Measurements from ENCODE around the gene OFD1. TPM values are rescaled to one million over a fixed set of nuclear protein-coding genes. Genes with fewer than 3 reads are reported as not detected.
A peak's percentile ranks its signal among the peaks of the same experiment; 100 is the strongest.
"Not testable (repeated sequence)": the region's sequence is repeated elsewhere in the genome, so short reads cannot be mapped to it uniquely, and the experiment has no call there.

The OFD1 gene
- total RNA-seq, 2 experiments from 2014 or later = 25.3 to 26.2 TPM

DNA sequence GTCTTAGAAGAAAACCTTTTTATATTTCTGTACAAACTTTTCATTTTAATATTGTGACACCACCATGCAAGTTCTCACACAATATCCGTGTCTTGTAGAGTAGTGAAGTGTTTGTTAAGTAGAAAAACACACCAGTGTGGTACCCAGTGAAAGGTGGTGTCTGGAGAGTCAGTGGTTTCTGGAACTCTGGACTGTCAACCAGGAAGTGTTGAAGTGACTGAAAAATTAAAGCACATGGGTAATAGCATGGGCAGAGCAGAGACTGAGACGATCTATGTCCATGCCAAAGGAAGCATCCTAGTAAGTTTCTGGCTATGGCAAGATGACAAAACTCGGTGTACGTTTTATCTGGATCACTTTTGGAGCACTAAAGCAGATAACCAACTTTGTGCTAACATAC is 23.4 kb upstream of the OFD1 start:
- CTCF ChIA-PET = interaction anchor here (0.7 kb wide), 1 partner anchor 21 kb away, joined by 3 read pairs; no protein-coding TSS in a partner anchor
- no peak overlapping the region for H3K27ac Mint-ChIP-seq
- no peaks in the 10 kb centered on the region for H3K27me3 Mint-ChIP-seq (ENCODE audit: low read depth)
- intact Hi-C loops (cut with micrococcal nuclease) = no loop called here
- peaks cover 18% of the 10 kb centered on the region for H3K36me3 Mint-ChIP-seq (ENCODE audit: low read depth)
- H3K4me1 Mint-ChIP-seq (ENCODE audit: low read depth) = peaks cover 15% of the 10 kb centered on the region
- no peak overlapping the region for H3K4me3 Mint-ChIP-seq
- no peaks in the 10 kb centered on the region for H3K9me3 Mint-ChIP-seq
- no peak for DNase-seq

DNA sequence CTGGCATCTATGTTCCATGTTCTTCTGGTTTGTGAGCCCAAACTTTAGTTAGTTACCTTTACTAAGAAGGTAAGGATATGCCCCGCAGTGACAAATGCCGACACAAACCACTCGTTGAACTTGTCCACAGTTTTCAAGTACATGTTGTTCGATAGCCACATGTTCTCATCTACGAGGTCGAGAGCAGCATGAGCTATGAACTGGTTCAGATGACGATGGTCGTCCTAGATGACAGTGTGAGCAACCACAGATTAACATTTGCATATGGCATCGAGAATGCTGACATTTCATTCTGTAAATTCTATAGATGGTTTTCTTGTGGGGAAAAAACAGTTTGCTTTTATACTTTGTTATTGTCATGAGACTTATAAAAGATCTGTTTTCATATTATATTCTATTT is 18.1 kb upstream of the OFD1 start:
- H3K4me1 Mint-ChIP-seq (ENCODE audit: low read depth) = peaks cover 18% of the 10 kb centered on the region
- CTCF ChIA-PET = interaction anchor here (1.6 kb wide), 1 partner anchor 21 kb away, joined by 3 read pairs; no protein-coding TSS in a partner anchor
- no peak for DNase-seq
- H3K27ac Mint-ChIP-seq = no peak overlapping the region
- H3K36me3 Mint-ChIP-seq (ENCODE audit: low read depth) = peaks cover 21% of the 10 kb centered on the region
- H3K4me3 Mint-ChIP-seq = no peak overlapping the region
- intact Hi-C loops (cut with micrococcal nuclease) = no loop called here
- H3K27me3 Mint-ChIP-seq (ENCODE audit: low read depth) = no peaks in the 10 kb centered on the region
- no peaks in the 10 kb centered on the region for H3K9me3 Mint-ChIP-seq

DNA sequence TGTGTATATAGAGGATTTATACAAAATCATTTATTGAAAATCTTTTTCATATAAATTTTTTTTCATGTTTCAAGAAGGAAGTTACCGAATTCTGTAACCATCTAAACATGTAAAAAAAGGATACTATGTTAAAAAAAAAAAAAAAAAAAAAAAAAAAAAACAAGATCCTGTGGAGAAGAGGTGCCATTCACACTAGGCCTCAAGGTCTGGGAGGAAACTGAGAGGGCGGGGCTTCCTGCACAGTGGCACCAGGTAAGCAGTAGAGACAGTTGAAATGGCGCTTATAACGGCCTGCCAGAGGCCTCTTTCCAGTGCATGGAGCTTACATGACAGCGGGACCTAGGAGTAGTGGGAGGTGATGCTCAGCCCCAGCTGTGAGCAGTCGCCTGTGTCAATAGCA is 17.6 kb upstream of the OFD1 start:
- intact Hi-C loops (cut with micrococcal nuclease) = no loop called here
- no peaks in the 10 kb centered on the region for H3K9me3 Mint-ChIP-seq
- H3K36me3 Mint-ChIP-seq (ENCODE audit: low read depth) = peaks cover 17% of the 10 kb centered on the region
- peaks cover 16% of the 10 kb centered on the region for H3K4me1 Mint-ChIP-seq (ENCODE audit: low read depth)
- no peaks in the 10 kb centered on the region for H3K27me3 Mint-ChIP-seq (ENCODE audit: low read depth)
- peak; percentile 54 for DNase-seq
- CTCF ChIA-PET = interaction anchor here (1.6 kb wide), 1 partner anchor 21 kb away, joined by 3 read pairs; no protein-coding TSS in a partner anchor
- H3K4me3 Mint-ChIP-seq = no peak overlapping the region
- H3K27ac Mint-ChIP-seq = peak overlapping the region; percentile 43

DNA sequence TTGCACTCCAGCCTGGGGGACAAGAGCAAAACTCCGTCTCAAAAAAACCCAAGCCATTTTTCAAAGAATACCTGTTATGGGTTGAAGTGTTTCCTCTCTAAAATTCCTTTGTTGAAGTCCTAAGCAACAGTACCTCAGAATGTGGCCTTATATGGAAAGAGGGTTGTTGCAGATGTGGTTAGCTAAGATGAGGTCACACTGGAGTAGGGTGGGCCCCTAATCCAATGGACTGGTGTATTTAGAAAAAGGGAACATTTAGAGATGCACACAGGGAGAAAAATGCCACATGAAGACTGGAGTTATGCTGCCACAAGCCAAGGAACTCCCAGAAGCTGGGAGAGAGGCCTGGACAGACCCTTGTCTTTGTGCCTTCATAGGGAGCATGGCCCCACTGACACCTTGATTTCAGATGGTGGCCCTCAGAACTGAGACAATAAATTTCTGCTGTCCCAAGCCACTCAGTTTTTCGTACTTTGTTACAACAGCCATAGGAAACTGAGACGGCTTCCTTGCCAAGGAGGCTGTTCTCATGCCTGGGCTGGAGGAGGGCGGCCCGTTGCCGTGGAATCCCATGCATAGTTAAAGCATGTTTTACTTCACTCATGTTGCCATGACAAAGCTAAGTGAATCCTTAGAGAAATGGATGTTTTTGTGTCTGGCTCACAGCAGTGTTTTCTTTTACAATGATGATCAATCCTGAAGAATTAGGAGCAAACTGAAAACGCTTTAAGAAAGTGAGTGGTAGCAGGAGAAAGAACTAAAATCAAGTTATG is 16.7 kb upstream of the OFD1 start:
- Mint-ChIP-seq H3K4me1 (ENCODE audit: low read depth) (peaks cover 18% of the 10 kb centered on the region), H3K27ac (no peak overlapping the region), H3K4me3 (no peak overlapping the region), H3K9me3 (no peaks in the 10 kb centered on the region), H3K36me3 (ENCODE audit: low read depth) (peaks cover 18% of the 10 kb centered on the region), H3K27me3 (ENCODE audit: low read depth) (no peaks in the 10 kb centered on the region)
- CTCF ChIA-PET = no interaction called here
- no peak for DNase-seq
- intact Hi-C loops (cut with micrococcal nuclease) = loop anchor here (2.0 kb wide), 2 partner anchors 15 kb away; no protein-coding TSS in a partner anchor

DNA sequence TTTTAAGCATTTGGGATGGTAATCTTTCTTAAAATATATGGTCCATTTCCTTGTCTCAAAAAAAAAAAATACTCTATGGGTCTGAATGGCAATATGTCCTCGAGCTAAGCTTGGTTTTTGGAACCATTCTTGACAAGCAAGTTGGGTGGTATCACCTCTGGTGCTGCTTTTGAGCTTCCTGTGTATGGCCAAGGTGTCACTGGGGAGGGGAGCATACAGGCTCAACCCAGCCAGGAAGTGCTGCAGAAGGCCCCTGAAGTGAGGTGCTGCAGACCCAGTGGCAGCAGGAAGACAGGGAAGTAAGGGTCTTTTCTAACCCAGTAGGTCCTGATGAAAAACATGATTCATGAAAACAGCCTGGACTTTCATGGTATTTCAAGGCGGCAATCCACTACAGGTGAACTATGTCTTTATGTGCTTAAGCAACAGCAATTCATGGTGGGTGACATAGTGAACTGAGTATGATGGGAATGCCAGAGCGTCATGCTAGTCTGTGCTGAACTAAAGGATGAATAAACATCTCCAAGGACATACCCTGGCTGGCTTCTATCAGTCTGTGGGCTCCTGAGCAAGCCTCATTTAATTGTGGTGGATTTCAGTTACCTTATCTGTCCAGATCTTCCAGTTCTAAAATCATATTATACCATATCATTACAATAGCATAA is 15.2 kb upstream of the OFD1 start:
- DNase-seq = no peak
- Mint-ChIP-seq H3K36me3 (ENCODE audit: low read depth) (peaks cover 26% of the 10 kb centered on the region), H3K27ac (peak overlapping the region; percentile 63), H3K4me3 (no peak overlapping the region), H3K27me3 (ENCODE audit: low read depth) (no peaks in the 10 kb centered on the region), H3K4me1 (ENCODE audit: low read depth) (peaks cover 26% of the 10 kb centered on the region), H3K9me3 (no peaks in the 10 kb centered on the region)
- intact Hi-C loops (cut with micrococcal nuclease) = loop anchor here (2.0 kb wide), 2 partner anchors 13 to 17 kb away; no protein-coding TSS in a partner anchor
- CTCF ChIA-PET = no interaction called here

DNA sequence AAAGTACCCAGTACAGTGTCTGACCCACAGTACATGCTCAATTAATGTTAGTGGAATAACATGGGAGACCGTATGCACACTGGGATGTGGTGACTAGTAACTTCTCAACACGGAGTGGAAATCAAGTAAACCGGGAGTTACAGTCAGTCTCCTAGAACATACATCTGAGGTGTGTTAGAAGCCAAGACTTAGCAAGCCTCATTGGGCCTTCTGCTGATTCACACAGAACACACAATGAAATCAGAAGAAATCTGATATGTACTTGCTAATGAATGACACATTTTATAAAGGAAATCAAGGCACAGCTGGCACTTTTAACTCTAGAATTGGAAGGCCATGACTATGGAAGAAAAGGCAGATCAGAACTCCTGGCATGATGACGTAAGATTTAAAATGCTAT is 13.2 kb upstream of the OFD1 start:
- Mint-ChIP-seq H3K4me3 (no peak overlapping the region), H3K36me3 (ENCODE audit: low read depth) (peaks cover 33% of the 10 kb centered on the region), H3K4me1 (ENCODE audit: low read depth) (peaks cover 40% of the 10 kb centered on the region), H3K27me3 (ENCODE audit: low read depth) (no peaks in the 10 kb centered on the region), H3K9me3 (peaks cover 3% of the 10 kb centered on the region), H3K27ac (no peak overlapping the region)
- intact Hi-C loops (cut with micrococcal nuclease) = no loop called here
- CTCF ChIA-PET = no interaction called here
- no peak for DNase-seq

DNA sequence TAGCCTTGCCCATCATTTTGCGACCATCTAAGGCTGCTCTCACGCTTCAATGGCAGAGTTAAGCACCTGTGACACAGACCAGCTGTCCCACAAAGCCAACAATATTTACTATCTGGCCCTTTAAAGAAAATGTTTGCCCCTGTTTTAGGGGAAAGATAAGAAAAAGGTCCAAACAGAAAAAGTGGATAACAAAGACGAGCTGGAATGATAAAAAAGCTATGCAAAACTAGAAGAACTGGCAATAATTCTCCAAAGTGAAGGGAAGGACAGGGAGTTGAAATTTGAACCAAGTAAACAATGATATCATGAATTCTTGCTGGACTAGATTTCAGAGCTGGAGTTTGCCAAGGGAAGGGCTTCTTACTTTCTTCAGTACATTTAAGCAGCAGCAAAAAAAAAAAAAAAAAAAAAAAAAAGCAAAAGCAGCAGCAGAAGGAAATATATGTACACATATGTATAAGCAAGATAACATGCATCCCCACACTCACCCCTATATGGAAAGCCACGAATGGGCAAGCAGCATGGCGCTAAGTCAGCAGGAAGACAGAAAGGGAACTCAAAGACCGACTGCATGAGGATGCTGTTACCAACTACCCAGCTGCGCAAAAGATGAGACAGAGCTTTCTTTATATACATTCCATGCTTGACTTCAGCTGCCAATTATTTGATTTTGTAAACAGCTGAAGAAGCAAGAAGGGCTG is 12.6 kb upstream of the OFD1 start:
- no peak overlapping the region for H3K4me3 Mint-ChIP-seq

DNA sequence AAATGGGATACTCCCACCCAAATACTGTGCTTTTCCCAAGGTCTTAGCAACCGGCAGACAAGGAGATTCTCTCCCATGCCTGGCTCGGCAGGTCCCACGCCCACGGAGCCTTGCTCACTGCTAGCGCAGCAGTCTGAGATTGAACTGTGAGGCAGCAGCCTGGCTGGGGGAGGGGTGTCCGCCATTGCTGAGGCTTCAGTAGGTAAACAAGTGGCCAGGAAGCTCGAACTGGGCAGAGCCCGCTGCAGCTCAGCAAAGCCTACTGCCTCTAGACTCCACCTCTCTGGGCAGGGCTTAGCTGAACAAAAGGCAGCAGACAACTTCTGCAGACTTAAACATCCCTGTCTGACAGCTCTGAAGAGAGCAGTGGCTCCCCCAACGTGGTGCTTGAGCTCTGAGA is 9.7 kb upstream of the OFD1 start:
- peaks cover 45% of the 10 kb centered on the region for H3K4me1 Mint-ChIP-seq (ENCODE audit: low read depth)

More for the DNA sequence above, 12.6 kb upstream of the OFD1 start:
- H3K27me3 Mint-ChIP-seq (ENCODE audit: low read depth) = no peaks in the 10 kb centered on the region
- peaks cover 44% of the 10 kb centered on the region for H3K4me1 Mint-ChIP-seq (ENCODE audit: low read depth)
- H3K27ac Mint-ChIP-seq = no peak overlapping the region
- CTCF ChIA-PET = no interaction called here
- DNase-seq = no peak
- peaks cover 38% of the 10 kb centered on the region for H3K36me3 Mint-ChIP-seq (ENCODE audit: low read depth)
- peaks cover 3% of the 10 kb centered on the region for H3K9me3 Mint-ChIP-seq
- intact Hi-C loops (cut with micrococcal nuclease) = no loop called here

DNA sequence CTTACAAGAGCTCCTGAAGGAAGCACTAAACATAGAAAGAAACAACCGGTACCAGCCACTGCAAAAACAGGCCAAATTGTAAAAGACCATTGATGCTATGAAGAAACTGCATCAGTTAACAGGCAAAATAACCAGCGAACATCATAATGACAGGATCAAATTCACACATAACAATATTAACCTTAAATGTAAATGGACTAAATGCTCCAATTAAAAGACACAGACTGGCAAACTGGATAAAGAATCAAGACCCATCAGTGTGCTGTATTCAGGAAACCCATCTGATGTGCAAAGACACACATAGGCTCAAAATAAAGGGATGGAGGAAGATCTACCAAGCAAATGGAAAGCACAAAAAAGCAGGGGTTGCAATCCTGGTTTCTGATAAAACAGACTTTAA is 8.0 kb upstream of the OFD1 start:
- DNase-seq; H3K27me3 Mint-ChIP-seq (ENCODE audit: low read depth); H3K4me3 Mint-ChIP-seq; H3K9me3 Mint-ChIP-seq; CTCF ChIA-PET; intact Hi-C loops (cut with micrococcal nuclease): not testable (repeated sequence)
- Mint-ChIP-seq H3K27ac (peak overlapping the region; percentile 66), H3K4me1 (ENCODE audit: low read depth) (peaks cover 56% of the 10 kb centered on the region), H3K36me3 (ENCODE audit: low read depth) (peaks cover 63% of the 10 kb centered on the region)

More for the DNA sequence above, 9.7 kb upstream of the OFD1 start:
- intact Hi-C loops (cut with micrococcal nuclease); H3K27me3 Mint-ChIP-seq (ENCODE audit: low read depth); H3K4me3 Mint-ChIP-seq; H3K27ac Mint-ChIP-seq; H3K9me3 Mint-ChIP-seq: not testable (repeated sequence)
- H3K36me3 Mint-ChIP-seq (ENCODE audit: low read depth) = peaks cover 53% of the 10 kb centered on the region
- CTCF ChIA-PET = interaction anchor here (1.4 kb wide), 1 partner anchor 11 kb away, joined by 3 read pairs; no protein-coding TSS in a partner anchor
- peak; percentile 22 for DNase-seq

DNA sequence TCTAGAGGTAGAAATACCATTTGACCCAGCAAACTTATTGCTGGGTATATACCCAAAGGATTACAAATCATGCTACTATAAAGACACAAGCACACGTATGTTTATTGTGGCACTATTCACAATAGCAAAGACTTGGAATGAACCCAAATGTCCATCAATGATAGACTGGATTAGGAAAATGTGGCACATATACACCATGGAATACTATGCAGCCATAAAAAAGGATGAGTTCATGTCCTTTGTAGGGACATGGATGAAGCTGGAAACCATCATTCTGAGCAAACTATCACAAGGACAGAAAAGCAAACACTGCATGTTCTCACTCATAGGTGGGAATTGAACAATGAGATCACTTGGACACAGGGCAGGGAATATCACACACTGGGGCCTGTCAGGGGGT is 4.0 kb upstream of the OFD1 start:
- H3K27me3 Mint-ChIP-seq (ENCODE audit: low read depth); DNase-seq; H3K27ac Mint-ChIP-seq; H3K4me3 Mint-ChIP-seq; H3K9me3 Mint-ChIP-seq: not testable (repeated sequence)
- CTCF ChIA-PET = interaction anchor here (0.7 kb wide), 1 partner anchor 33 kb away, joined by 4 read pairs; no protein-coding TSS in a partner anchor
- H3K4me1 Mint-ChIP-seq (ENCODE audit: low read depth) = peaks cover 58% of the 10 kb centered on the region
- intact Hi-C loops (cut with micrococcal nuclease) = loop anchor here (10.0 kb wide), 1 partner anchor 1144 kb away; the partner anchor contains the start of genes FANCB and MOSPD2
- peaks cover 62% of the 10 kb centered on the region for H3K36me3 Mint-ChIP-seq (ENCODE audit: low read depth)

DNA sequence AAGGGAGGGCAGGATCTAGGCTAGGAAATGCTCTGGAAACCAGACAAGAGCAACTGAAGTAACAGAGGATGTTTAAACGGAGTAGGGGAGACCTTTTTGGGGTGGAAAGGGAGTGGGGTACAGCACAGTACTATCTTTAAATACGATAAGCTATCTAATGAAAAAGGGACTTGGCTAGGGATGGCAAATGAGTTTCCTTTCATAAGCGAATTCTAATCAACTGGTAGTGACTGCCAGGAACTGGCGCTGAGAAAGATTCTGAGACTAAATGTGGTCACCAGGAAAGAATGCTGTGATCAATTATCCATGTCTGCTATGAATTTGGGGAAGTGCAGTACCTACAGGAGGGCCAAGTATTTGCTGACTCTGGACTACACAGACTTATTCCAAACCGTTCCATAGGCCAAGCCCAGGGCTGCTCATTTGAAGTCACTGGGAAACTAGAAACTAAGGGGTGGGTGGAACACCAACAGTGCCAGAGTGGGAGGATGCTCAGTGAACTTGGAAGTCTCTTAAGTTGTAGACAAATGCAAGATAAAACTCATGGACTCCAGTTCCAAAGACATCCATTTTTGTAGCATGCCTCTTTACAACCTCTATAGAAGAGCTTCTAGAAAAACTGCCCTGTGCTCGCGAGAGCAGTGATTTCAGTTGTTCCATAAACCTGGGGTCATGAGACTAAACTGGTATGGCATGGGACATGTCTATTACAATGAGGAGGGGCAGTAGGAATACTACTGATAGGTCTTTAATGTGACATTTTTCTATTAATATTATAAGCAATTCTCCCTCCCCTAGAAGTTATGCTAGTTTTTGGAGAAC is 2.1 kb upstream of the OFD1 start:
- CTCF ChIA-PET = interaction anchor here (0.7 kb wide), 1 partner anchor 45 kb away, joined by 3 read pairs; no protein-coding TSS in a partner anchor
- peaks cover 50% of the 10 kb centered on the region for H3K4me1 Mint-ChIP-seq (ENCODE audit: low read depth)
- peaks cover 48% of the 10 kb centered on the region for H3K36me3 Mint-ChIP-seq (ENCODE audit: low read depth)
- H3K4me3 Mint-ChIP-seq = peak overlapping the region; percentile 95
- H3K27me3 Mint-ChIP-seq (ENCODE audit: low read depth) = no peaks in the 10 kb centered on the region
- intact Hi-C loops (cut with micrococcal nuclease) = loop anchor here (2.0 to 10.0 kb wide), 2 partner anchors 14 to 1142 kb away; partner anchors contain the start of genes FANCB and MOSPD2
- no peak for DNase-seq
- H3K27ac Mint-ChIP-seq = peak overlapping the region; percentile 24
- H3K9me3 Mint-ChIP-seq = peaks cover 3% of the 10 kb centered on the region
